ENCODE measurements around the gene PAFAH1B1.
"Not testable (repeated sequence)": the region's sequence is repeated elsewhere in the genome, so short reads cannot be mapped to it uniquely, and the experiment has no call there.

The PAFAH1B1 gene

DNA sequence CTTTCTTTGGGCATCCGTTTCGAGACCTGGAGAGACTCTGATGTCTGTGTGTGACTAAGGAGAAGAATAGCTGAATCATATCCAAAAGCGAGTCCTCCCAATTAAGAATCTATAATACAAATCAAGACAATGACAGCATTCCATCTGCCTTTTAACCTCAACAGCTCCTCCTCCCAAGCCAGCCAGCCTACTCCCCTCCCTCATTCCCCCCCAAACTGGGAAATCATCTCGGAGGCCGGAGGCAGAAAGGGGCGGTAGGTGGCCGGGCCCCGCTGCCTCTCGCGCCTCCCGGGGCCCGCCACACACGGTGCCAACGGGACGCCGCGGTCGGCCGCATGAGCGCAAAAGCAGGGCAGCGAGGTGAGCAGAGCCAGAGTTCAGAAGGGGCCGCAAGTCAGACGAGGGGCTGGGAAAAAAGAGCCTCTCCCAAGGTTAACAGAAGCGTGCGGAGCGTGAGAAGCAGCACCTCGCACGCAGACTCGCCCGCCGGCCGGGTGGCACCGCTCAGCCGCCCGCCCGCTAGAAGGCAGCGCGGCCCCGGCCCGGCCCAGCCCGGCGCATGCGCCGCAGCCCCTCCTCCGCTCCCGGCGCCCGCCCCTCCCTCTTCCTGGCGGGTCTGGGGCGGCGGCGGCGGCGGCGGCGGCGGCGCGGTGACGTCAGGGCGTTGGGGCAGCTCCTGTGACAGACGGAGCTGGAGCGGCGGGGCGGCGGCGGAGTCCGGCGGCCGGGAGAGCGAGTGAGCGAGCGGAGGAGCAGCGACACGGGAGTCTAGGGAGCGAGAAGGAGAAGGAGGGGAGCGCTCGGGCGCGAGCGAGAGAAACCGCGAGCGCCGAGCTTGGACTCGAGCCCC, at the start of gene PAFAH1B1:
Gene PAFAH1B1 (plus strand): TSS at position 684 of the 850 bp plus-strand sequence. CDS start 44,635 bp downstream, outside the sequence.
- no peaks in the 10 kb centered on the region for H3K9me3 ChIP-seq (ENCODE audit: control insufficient read depth, insufficient read depth, low read depth, low read length)
- H3K9ac ChIP-seq (ENCODE audit: low read length) = peak within 1 kb of the TSS; percentile 91
- no peaks in the 10 kb centered on the region for H3K36me3 ChIP-seq (ENCODE audit: control insufficient read depth, insufficient read depth, low read length)
- no peaks in the 10 kb centered on the region; the same call in none of the 2 replicates for H3K4me1 ChIP-seq (ENCODE audit: control insufficient read depth, insufficient read depth, low read length)
- peak within 1 kb of the TSS; percentile 83 for H3K4me3 ChIP-seq (ENCODE audit: low read depth, low read length)
- no peaks in the 10 kb centered on the region for H3K27me3 ChIP-seq (ENCODE audit: control insufficient read depth, insufficient read depth, low read length)
- H3K27ac ChIP-seq (ENCODE audit: low read depth, low read length) = peak within 1 kb of the TSS; percentile 98

DNA sequence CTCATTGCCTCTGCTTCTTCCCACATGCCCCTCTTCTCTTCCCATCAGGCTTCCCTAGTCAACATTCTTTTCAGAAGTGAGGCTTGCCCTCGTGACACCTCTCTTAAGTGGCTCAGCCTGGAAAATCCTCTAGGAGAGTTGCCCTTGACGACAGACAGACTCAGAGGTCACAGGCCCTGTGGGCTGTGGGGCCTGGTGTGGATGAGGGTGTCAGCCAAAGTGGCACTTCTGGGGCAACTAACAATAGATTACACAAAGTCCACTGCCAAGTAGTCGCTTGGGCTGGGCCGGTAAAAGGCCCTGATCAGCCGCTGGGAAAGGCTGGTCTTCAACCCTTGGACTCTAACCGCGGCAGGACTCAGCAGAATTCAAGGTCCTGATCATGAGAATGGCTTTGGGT, 48.1 kb upstream of the PAFAH1B1 start:
- Histone ChIP-seq H3K27me3 (ENCODE audit: control insufficient read depth, insufficient read depth, low read length) (no peaks in the 10 kb centered on the region), H3K9me3 (ENCODE audit: control insufficient read depth, insufficient read depth, low read depth, low read length) (no peaks in the 10 kb centered on the region), H3K27ac (ENCODE audit: low read depth, low read length) (no peak overlapping the region), H3K4me3 (ENCODE audit: low read depth, low read length) (no peak overlapping the region), H3K36me3 (ENCODE audit: control insufficient read depth, insufficient read depth, low read length) (no peaks in the 10 kb centered on the region), H3K4me1 (ENCODE audit: control insufficient read depth, insufficient read depth, low read length) (no peaks in the 10 kb centered on the region), H3K9ac (ENCODE audit: low read length) (no peak overlapping the region)

DNA sequence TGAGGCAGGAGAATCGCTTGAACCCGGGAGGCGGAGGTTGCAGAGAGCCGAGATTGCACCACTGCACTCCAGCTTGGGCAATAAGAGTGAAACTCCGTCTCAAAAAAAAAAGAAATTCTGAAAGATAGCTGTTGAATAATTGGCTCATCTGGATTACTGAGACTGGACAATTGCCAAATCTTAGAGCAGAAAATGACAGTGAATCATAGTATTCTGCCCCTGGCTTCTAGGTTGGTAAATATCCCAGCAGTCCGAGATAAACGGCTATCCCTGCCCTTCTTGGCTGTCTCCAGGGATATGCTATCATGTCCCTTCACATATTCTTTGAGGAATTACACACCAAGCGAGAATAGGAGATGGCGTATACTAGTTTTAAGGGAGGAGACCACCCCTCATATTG, 46.3 kb upstream of the PAFAH1B1 start:
- no peak overlapping the region for H3K9ac ChIP-seq (ENCODE audit: low read length)
- no peaks in the 10 kb centered on the region for H3K9me3 ChIP-seq (ENCODE audit: control insufficient read depth, insufficient read depth, low read depth, low read length)
- H3K27me3 ChIP-seq (ENCODE audit: control insufficient read depth, insufficient read depth, low read length) = no peaks in the 10 kb centered on the region
- H3K27ac ChIP-seq (ENCODE audit: low read depth, low read length) = no peak overlapping the region
- H3K4me1 ChIP-seq (ENCODE audit: control insufficient read depth, insufficient read depth, low read length) = peaks cover 6% of the 10 kb centered on the region; the same call in 1 of the 2 replicates
- no peaks in the 10 kb centered on the region for H3K36me3 ChIP-seq (ENCODE audit: control insufficient read depth, insufficient read depth, low read length)
- no peak overlapping the region for H3K4me3 ChIP-seq (ENCODE audit: low read depth, low read length)

DNA sequence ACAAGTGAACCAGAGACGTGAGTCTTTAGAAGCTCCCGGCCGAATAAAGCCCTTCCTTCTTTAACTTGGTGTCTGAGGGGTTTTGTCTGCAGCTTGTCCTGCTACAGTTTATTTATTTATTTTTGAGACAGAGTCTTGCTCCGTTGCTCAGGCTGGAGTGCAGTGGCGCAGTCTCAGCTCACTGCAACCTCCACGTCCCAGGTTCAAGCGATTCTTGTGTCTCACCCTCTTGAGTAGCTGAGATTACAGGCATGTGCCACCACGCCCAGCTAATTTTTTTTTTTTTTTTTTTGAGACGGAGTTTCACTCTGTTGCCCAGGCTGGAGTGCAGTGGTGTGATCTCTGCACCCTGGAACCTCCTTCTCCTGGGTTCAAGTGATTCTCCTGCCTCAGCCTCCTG, 45.4 kb upstream of the PAFAH1B1 start:
- not testable (repeated sequence) for H3K4me3 ChIP-seq (ENCODE audit: low read depth, low read length); H3K27me3 ChIP-seq (ENCODE audit: control insufficient read depth, insufficient read depth, low read length); H3K36me3 ChIP-seq (ENCODE audit: control insufficient read depth, insufficient read depth, low read length); H3K27ac ChIP-seq (ENCODE audit: low read depth, low read length); H3K4me1 ChIP-seq (ENCODE audit: control insufficient read depth, insufficient read depth, low read length); H3K9ac ChIP-seq (ENCODE audit: low read length); H3K9me3 ChIP-seq (ENCODE audit: control insufficient read depth, insufficient read depth, low read depth, low read length)

DNA sequence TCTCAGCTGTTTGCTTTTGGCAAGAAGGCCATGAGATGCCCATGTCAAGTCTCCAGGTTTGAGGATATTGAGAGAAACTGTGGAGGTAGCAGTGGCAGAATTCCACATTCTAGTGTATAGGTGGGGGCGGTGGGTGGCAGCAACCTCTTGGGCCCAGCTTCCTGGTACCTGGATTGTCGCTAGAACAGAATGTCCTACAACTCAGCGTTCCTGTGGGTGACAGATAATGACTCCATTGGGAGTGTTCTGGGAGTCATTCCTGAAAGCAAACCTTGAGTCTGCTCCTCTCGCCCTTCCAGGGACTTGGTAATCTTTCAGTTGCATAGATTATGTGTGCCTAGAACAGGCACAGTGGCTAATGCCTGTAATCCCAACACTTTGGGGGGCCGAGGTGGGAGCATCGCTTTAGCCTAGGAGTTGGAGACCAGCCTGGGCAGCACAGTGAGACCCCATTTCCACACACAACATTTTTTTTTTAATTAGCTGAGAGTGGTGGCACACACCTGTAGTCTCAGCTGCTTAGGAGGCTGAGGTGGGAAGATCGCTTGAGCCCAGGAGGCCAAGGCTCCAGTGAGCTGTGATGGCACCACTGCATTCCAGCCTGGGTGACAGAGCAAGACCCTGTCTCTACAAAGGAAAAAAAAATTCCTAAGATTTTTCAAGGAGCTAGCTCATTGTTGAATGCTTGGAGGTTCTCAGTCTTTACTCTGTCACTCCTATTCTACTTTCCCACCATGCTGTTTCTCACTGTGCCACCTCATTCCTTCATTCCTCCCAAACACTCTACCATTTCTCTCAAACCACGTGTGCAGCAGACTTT, 43.9 kb upstream of the PAFAH1B1 start:
- Histone ChIP-seq H3K9me3 (ENCODE audit: control insufficient read depth, insufficient read depth, low read depth, low read length) (no peaks in the 10 kb centered on the region), H3K27me3 (ENCODE audit: control insufficient read depth, insufficient read depth, low read length) (no peaks in the 10 kb centered on the region), H3K4me1 (ENCODE audit: control insufficient read depth, insufficient read depth, low read length) (peaks cover 7% of the 10 kb centered on the region; the same call in 1 of the 2 replicates), H3K4me3 (ENCODE audit: low read depth, low read length) (no peak overlapping the region), H3K27ac (ENCODE audit: low read depth, low read length) (no peak overlapping the region), H3K36me3 (ENCODE audit: control insufficient read depth, insufficient read depth, low read length) (no peaks in the 10 kb centered on the region), H3K9ac (ENCODE audit: low read length) (no peak overlapping the region)

DNA sequence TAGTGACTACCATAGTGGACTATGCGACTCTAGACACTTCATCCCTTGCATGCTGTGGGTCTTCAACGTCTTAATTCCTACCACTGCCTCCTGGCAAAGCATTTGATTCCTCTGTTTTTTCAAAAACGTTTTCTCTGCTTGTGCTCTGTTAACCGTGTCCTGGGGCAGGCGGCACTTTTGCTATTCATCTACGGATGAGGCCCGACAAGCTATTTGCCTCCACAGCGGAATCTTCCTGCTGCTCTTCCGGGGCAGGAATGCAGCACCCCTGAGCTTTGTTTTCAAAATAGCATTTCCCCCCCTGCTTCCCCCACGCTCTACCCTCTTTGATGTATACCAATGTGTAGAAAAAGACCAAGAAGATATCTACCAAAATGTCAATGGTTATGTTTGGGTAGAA, 42.0 kb upstream of the PAFAH1B1 start:
- H3K9me3 ChIP-seq (ENCODE audit: control insufficient read depth, insufficient read depth, low read depth, low read length) = no peaks in the 10 kb centered on the region
- no peaks in the 10 kb centered on the region for H3K36me3 ChIP-seq (ENCODE audit: control insufficient read depth, insufficient read depth, low read length)
- no peak overlapping the region for H3K4me3 ChIP-seq (ENCODE audit: low read depth, low read length)
- H3K4me1 ChIP-seq (ENCODE audit: control insufficient read depth, insufficient read depth, low read length) = peaks cover 7% of the 10 kb centered on the region; the same call in 1 of the 2 replicates
- no peak overlapping the region for H3K9ac ChIP-seq (ENCODE audit: low read length)
- no peaks in the 10 kb centered on the region for H3K27me3 ChIP-seq (ENCODE audit: control insufficient read depth, insufficient read depth, low read length)
- H3K27ac ChIP-seq (ENCODE audit: low read depth, low read length) = peak overlapping the region; percentile 47; the same call in 1 of the 2 replicates

DNA sequence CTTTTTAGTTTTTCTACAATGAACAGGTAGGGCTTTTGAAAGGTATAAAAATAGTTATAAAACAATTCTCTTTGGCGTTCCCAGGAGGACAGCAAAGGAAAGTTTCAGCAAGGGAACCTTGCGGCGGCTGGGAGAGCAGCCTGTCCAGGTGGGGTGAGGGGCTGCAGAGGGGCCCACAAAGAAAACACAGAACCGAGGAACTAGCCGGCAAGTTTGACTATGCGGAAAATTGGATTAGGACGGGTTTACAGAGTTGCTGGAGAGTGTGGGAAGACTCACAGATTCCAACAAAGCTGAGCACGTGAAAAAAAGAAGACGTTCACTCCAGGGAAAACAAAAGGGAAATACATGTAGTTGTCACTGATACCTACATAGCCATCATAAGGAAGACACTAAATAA, 41.5 kb upstream of the PAFAH1B1 start:
- Histone ChIP-seq H3K9ac (ENCODE audit: low read length) (no peak overlapping the region), H3K36me3 (ENCODE audit: control insufficient read depth, insufficient read depth, low read length) (no peaks in the 10 kb centered on the region), H3K4me1 (ENCODE audit: control insufficient read depth, insufficient read depth, low read length) (peaks cover 7% of the 10 kb centered on the region; the same call in 1 of the 2 replicates), H3K9me3 (ENCODE audit: control insufficient read depth, insufficient read depth, low read depth, low read length) (no peaks in the 10 kb centered on the region), H3K27ac (ENCODE audit: low read depth, low read length) (peak overlapping the region; percentile 47; the same call in 1 of the 2 replicates), H3K4me3 (ENCODE audit: low read depth, low read length) (no peak overlapping the region), H3K27me3 (ENCODE audit: control insufficient read depth, insufficient read depth, low read length) (no peaks in the 10 kb centered on the region)

DNA sequence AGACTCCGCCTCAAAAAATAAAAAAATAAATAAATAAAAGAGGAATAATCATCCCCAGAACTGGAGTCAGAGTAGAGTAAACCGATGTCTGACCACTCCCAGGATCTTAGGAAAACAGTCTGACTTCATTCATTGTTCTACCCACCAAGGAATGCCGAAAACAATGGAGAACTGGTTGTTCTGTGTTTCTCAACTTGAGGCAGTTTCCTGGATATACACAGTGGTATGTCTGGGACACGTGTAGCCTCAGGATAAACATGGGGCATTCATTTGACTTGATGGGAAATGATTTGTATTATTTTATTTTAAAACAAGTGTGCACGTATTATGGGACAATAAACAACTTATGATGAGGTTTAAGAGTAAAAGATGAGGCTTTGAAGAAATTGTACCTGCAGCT, 32.8 kb upstream of the PAFAH1B1 start:
- no peak overlapping the region for H3K9ac ChIP-seq (ENCODE audit: low read length)
- no peak overlapping the region for H3K27ac ChIP-seq (ENCODE audit: low read depth, low read length)
- no peak overlapping the region for H3K4me3 ChIP-seq (ENCODE audit: low read depth, low read length)
- peaks cover 16% of the 10 kb centered on the region for H3K9me3 ChIP-seq (ENCODE audit: control insufficient read depth, insufficient read depth, low read depth, low read length)
- no peaks in the 10 kb centered on the region for H3K36me3 ChIP-seq (ENCODE audit: control insufficient read depth, insufficient read depth, low read length)
- peaks cover 4% of the 10 kb centered on the region; the same call in 1 of the 2 replicates for H3K4me1 ChIP-seq (ENCODE audit: control insufficient read depth, insufficient read depth, low read length)
- H3K27me3 ChIP-seq (ENCODE audit: control insufficient read depth, insufficient read depth, low read length) = no peaks in the 10 kb centered on the region

DNA sequence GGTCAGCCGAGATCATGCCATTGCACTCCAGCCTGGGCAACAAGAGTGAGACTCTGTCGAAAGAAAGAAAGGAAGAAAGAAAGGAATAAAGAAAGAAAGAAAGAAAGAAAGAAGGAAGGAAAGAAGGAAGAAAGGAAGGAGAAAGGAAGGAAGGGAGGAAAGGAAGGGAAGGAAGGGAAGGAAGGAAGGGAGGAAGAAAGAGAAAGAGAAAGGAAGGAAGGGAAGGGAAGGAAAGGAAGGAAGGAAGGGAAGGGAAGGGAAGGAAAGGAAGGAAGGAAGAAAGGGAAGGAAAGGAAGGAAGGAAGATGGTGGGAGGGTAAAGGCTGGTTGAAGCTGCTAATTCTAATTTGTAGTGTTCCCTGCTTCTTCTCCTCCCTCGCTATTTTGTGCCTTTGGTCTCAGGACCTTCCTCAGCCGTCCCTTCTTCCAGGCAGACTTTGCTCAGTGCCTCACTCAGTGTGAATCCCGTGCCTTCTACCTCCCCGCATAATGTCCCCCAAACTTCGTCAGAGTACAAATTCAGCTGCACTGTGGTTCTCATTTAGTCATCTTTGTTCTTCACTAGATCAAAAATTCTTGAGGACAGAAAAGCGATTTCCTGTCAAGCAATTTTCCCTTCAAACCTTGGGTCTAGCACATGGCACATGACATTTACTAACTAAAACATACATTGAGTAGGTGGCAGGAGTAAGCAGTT, 31.1 kb upstream of the PAFAH1B1 start:
- H3K4me3 ChIP-seq (ENCODE audit: low read depth, low read length) = no peak overlapping the region
- no peaks in the 10 kb centered on the region for H3K36me3 ChIP-seq (ENCODE audit: control insufficient read depth, insufficient read depth, low read length)
- peaks cover 4% of the 10 kb centered on the region; the same call in 1 of the 2 replicates for H3K4me1 ChIP-seq (ENCODE audit: control insufficient read depth, insufficient read depth, low read length)
- H3K27me3 ChIP-seq (ENCODE audit: control insufficient read depth, insufficient read depth, low read length) = no peaks in the 10 kb centered on the region
- H3K9ac ChIP-seq (ENCODE audit: low read length) = no peak overlapping the region
- H3K27ac ChIP-seq (ENCODE audit: low read depth, low read length) = no peak overlapping the region
- peaks cover 16% of the 10 kb centered on the region for H3K9me3 ChIP-seq (ENCODE audit: control insufficient read depth, insufficient read depth, low read depth, low read length)

DNA sequence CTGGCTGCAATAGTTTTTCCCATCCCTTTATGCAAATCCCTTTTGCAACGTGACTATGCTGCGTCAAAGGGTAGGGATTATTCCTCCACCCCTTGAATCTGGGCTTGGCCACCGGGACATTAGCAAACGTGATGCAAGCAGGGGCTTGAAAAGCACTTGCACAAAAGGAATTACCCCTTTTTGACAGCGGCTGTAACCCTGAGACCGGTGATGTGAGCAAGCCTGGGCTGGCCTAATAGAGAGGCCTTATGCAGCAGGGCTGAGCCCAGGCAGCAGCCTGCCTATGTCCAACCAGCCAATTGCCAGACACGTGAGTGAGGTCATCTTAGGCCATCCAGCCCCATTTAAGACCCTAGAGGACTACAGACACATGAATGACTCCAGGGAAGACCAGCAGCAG, 30.4 kb upstream of the PAFAH1B1 start:
- H3K27ac ChIP-seq (ENCODE audit: low read depth, low read length) = no peak overlapping the region
- H3K4me3 ChIP-seq (ENCODE audit: low read depth, low read length) = no peak overlapping the region
- H3K9me3 ChIP-seq (ENCODE audit: control insufficient read depth, insufficient read depth, low read depth, low read length) = peaks cover 16% of the 10 kb centered on the region

More for the DNA sequence above, 30.4 kb upstream of the PAFAH1B1 start:
- H3K27me3 ChIP-seq (ENCODE audit: control insufficient read depth, insufficient read depth, low read length) = no peaks in the 10 kb centered on the region
- peaks cover 4% of the 10 kb centered on the region; the same call in 1 of the 2 replicates for H3K4me1 ChIP-seq (ENCODE audit: control insufficient read depth, insufficient read depth, low read length)
- H3K9ac ChIP-seq (ENCODE audit: low read length) = no peak overlapping the region
- no peaks in the 10 kb centered on the region for H3K36me3 ChIP-seq (ENCODE audit: control insufficient read depth, insufficient read depth, low read length)

All from HUES6 (cell line).